WTC11 (cell line): ENCODE data around the gene FHIP1A.

Source experiments
- FOXP1 ChIP-seq: sonication (generic); formaldehyde crosslinking; IDR thresholded peaks from 2 replicates; pipeline ENCODE4 v1.8.0; 2022; ENCODE audit warnings: missing genetic modification reagents, mild to moderate bottlenecking, moderate library complexity, borderline replicate concordance
- NFYB ChIP-seq: sonication (generic); formaldehyde crosslinking; conservative IDR thresholded peaks from 2 replicates; pipeline ENCODE4 v1.8.0; 2022; ENCODE audit warnings: low read depth, missing genetic modification reagents
- TCF7 ChIP-seq: sonication (generic); formaldehyde crosslinking; IDR thresholded peaks from 2 replicates; pipeline ENCODE4 v1.8.0; 2022; ENCODE audit warnings: mild to moderate bottlenecking, low read depth, missing genetic modification reagents, moderate library complexity
- ZNF121 ChIP-seq: sonication (generic); formaldehyde crosslinking; IDR thresholded peaks from 2 replicates; pipeline ENCODE4 v1.8.0; 2023; ENCODE audit warnings: missing genetic modification reagents
- TF ChIP-seq, protein P1 (sequence below): fragments of 200-600 bp; IDR thresholded peaks from 2 replicates; pipeline ENCODE4 v1.8.0; 2022; ENCODE audit warnings: antibody characterized with exemption
- TF ChIP-seq, protein P2 (sequence below): sonication (generic); formaldehyde crosslinking; IDR thresholded peaks from 2 replicates; pipeline ENCODE4 v1.8.1; 2022; ENCODE audit warnings: low read depth, missing genetic modification reagents, borderline replicate concordance
- TF ChIP-seq, protein P3 (sequence below): sonication (generic); formaldehyde crosslinking; IDR thresholded peaks from 2 replicates; pipeline ENCODE4 v1.8.1; 2023; ENCODE audit warnings: mild to moderate bottlenecking, missing genetic modification reagents, moderate library complexity
- TF ChIP-seq, protein P4 (sequence below): sonication (generic); formaldehyde crosslinking; IDR thresholded peaks from 2 replicates; pipeline ENCODE4 v1.8.1; 2022; ENCODE audit warnings: mild to moderate bottlenecking, missing genetic modification reagents, moderate library complexity, borderline replicate concordance
- TF ChIP-seq, protein P5 (sequence below): sonication (generic); formaldehyde crosslinking; IDR thresholded peaks from 2 replicates; pipeline ENCODE4 v1.8.1; 2023; ENCODE audit warnings: mild to moderate bottlenecking, missing genetic modification reagents, borderline replicate concordance
- TF ChIP-seq, protein P6 (sequence below): sonication (generic); formaldehyde crosslinking; IDR thresholded peaks from 2 replicates; pipeline ENCODE4 v1.8.0; 2022; ENCODE audit warnings: mild to moderate bottlenecking, missing genetic modification reagents

DNA sequence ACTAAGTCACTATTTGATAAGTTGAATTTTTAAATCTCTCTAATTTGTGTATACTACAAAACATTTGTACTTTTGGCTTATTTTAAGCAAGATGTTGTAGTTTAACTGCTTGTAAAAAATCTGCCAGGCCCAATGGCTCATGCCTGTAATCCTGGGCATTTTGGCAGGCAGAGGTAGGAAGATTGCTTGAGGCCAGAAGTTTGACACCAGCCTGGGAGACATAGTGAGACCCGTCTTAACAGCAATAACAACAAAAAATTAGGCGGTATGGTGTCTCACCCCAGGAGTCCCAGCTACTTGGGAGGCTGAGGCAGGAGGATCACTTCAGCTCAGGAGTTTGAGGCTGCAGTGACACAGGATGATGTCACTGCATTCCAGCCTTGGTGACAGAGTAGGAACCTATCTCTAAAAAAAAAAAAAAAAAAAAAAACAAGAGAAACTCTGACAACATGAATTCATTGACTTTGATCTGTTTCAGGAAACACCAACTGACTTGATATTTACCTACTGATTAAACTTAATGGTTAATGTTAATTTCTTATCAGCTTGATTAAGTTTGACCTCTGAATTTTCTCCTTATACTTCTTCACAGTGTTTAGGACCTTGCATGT lies 8.9 kb downstream of the FHIP1A start:
- TF ChIP-seq, protein P1, sequence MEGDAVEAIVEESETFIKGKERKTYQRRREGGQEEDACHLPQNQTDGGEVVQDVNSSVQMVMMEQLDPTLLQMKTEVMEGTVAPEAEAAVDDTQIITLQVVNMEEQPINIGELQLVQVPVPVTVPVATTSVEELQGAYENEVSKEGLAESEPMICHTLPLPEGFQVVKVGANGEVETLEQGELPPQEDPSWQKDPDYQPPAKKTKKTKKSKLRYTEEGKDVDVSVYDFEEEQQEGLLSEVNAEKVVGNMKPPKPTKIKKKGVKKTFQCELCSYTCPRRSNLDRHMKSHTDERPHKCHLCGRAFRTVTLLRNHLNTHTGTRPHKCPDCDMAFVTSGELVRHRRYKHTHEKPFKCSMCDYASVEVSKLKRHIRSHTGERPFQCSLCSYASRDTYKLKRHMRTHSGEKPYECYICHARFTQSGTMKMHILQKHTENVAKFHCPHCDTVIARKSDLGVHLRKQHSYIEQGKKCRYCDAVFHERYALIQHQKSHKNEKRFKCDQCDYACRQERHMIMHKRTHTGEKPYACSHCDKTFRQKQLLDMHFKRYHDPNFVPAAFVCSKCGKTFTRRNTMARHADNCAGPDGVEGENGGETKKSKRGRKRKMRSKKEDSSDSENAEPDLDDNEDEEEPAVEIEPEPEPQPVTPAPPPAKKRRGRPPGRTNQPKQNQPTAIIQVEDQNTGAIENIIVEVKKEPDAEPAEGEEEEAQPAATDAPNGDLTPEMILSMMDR, result no peak
- TF ChIP-seq FOXP1 (CRISPR knock-in tag) (no peak), NFYB (CRISPR knock-in tag) (no peak), ZNF121 (no peak), TCF7 (no peak)
- TF ChIP-seq, protein P2, sequence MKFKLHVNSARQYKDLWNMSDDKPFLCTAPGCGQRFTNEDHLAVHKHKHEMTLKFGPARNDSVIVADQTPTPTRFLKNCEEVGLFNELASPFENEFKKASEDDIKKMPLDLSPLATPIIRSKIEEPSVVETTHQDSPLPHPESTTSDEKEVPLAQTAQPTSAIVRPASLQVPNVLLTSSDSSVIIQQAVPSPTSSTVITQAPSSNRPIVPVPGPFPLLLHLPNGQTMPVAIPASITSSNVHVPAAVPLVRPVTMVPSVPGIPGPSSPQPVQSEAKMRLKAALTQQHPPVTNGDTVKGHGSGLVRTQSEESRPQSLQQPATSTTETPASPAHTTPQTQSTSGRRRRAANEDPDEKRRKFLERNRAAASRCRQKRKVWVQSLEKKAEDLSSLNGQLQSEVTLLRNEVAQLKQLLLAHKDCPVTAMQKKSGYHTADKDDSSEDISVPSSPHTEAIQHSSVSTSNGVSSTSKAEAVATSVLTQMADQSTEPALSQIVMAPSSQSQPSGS (CRISPR knock-in tag), result no peak
- TF ChIP-seq, protein P3, sequence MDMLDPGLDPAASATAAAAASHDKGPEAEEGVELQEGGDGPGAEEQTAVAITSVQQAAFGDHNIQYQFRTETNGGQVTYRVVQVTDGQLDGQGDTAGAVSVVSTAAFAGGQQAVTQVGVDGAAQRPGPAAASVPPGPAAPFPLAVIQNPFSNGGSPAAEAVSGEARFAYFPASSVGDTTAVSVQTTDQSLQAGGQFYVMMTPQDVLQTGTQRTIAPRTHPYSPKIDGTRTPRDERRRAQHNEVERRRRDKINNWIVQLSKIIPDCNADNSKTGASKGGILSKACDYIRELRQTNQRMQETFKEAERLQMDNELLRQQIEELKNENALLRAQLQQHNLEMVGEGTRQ (CRISPR knock-in tag), result no peak
- TF ChIP-seq, protein P4, sequence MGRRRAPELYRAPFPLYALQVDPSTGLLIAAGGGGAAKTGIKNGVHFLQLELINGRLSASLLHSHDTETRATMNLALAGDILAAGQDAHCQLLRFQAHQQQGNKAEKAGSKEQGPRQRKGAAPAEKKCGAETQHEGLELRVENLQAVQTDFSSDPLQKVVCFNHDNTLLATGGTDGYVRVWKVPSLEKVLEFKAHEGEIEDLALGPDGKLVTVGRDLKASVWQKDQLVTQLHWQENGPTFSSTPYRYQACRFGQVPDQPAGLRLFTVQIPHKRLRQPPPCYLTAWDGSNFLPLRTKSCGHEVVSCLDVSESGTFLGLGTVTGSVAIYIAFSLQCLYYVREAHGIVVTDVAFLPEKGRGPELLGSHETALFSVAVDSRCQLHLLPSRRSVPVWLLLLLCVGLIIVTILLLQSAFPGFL (CRISPR knock-in tag), result no peak
- TF ChIP-seq, protein P5, sequence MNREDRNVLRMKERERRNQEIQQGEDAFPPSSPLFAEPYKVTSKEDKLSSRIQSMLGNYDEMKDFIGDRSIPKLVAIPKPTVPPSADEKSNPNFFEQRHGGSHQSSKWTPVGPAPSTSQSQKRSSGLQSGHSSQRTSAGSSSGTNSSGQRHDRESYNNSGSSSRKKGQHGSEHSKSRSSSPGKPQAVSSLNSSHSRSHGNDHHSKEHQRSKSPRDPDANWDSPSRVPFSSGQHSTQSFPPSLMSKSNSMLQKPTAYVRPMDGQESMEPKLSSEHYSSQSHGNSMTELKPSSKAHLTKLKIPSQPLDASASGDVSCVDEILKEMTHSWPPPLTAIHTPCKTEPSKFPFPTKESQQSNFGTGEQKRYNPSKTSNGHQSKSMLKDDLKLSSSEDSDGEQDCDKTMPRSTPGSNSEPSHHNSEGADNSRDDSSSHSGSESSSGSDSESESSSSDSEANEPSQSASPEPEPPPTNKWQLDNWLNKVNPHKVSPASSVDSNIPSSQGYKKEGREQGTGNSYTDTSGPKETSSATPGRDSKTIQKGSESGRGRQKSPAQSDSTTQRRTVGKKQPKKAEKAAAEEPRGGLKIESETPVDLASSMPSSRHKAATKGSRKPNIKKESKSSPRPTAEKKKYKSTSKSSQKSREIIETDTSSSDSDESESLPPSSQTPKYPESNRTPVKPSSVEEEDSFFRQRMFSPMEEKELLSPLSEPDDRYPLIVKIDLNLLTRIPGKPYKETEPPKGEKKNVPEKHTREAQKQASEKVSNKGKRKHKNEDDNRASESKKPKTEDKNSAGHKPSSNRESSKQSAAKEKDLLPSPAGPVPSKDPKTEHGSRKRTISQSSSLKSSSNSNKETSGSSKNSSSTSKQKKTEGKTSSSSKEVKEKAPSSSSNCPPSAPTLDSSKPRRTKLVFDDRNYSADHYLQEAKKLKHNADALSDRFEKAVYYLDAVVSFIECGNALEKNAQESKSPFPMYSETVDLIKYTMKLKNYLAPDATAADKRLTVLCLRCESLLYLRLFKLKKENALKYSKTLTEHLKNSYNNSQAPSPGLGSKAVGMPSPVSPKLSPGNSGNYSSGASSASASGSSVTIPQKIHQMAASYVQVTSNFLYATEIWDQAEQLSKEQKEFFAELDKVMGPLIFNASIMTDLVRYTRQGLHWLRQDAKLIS (CRISPR knock-in tag), result no peak
- TF ChIP-seq, protein P6, sequence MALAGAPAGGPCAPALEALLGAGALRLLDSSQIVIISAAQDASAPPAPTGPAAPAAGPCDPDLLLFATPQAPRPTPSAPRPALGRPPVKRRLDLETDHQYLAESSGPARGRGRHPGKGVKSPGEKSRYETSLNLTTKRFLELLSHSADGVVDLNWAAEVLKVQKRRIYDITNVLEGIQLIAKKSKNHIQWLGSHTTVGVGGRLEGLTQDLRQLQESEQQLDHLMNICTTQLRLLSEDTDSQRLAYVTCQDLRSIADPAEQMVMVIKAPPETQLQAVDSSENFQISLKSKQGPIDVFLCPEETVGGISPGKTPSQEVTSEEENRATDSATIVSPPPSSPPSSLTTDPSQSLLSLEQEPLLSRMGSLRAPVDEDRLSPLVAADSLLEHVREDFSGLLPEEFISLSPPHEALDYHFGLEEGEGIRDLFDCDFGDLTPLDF, result no peak
